Activated T-cell treated with anti-CD3 and anti-CD28 coated beads, Interleukin-2, amount 50 U/mL, for 24 hours (primary cell): ENCODE data around the gene MAD1L1.
"Not testable (repeated sequence)": the region's sequence is repeated elsewhere in the genome, so short reads cannot be mapped to it uniquely, and the experiment has no call there.

Source experiments
- DNase-seq: peaks from one replicate; pipeline ENCODE4 v3.0.0-alpha.2; 2020
- H3K27ac Mint-ChIP-seq: 2 replicates; pipeline ENCODE4 v1.8.0; 2020; ENCODE audit warnings: mild to moderate bottlenecking, mixed read lengths
- H3K27me3 Mint-ChIP-seq: 2 replicates; pipeline ENCODE4 v1.8.0; 2020; ENCODE audit warnings: mixed read lengths
- H3K36me3 Mint-ChIP-seq: 2 replicates; pipeline ENCODE4 v1.8.0; 2020; ENCODE audit warnings: low read depth, mixed read lengths
- H3K4me1 Mint-ChIP-seq: 2 replicates; pipeline ENCODE4 v1.8.0; 2020; ENCODE audit warnings: low read depth, mixed read lengths
- H3K4me3 Mint-ChIP-seq: 2 replicates; pipeline ENCODE4 v1.8.0; 2020; ENCODE audit warnings: mild to moderate bottlenecking, moderate library complexity, mixed read lengths
- H3K9me3 Mint-ChIP-seq: 2 replicates; pipeline ENCODE4 v1.8.0; 2020; ENCODE audit warnings: mixed read lengths

Gene MAD1L1

GRCh38 chr7:1974290-1975101 is 258.2 kb downstream of the MAD1L1 start:
- H3K4me3 Mint-ChIP-seq: no peak overlapping the region
- no peaks in the 10 kb centered on the region for H3K27me3 Mint-ChIP-seq
- H3K9me3 Mint-ChIP-seq: no peaks in the 10 kb centered on the region
- DNase-seq: no peak
- no peak overlapping the region for H3K27ac Mint-ChIP-seq
- peaks cover 32% of the 10 kb centered on the region for H3K36me3 Mint-ChIP-seq
- peaks cover 17% of the 10 kb centered on the region for H3K4me1 Mint-ChIP-seq

- Mint-ChIP-seq H3K27ac (no peak overlapping the region), H3K4me3 (no peak overlapping the region), H3K9me3 (no peaks in the 10 kb centered on the region), H3K4me1 (peaks cover 21% of the 10 kb centered on the region), H3K27me3 (no peaks in the 10 kb centered on the region), H3K36me3 (peaks cover 32% of the 10 kb centered on the region)
- no peak for DNase-seq
These were observed 259.2 kb downstream of the MAD1L1 start for GRCh38 chr7:1973321-1974251.

GRCh38 chr7:1972744-1973143 is 260.0 kb downstream of the MAD1L1 start:
- Mint-ChIP-seq H3K4me3 (no peak overlapping the region), H3K4me1 (peaks cover 22% of the 10 kb centered on the region), H3K27me3 (no peaks in the 10 kb centered on the region), H3K27ac (no peak overlapping the region), H3K9me3 (no peaks in the 10 kb centered on the region), H3K36me3 (peaks cover 30% of the 10 kb centered on the region)
- no peak for DNase-seq

- H3K27ac Mint-ChIP-seq: no peak overlapping the region
These were observed 260.6 kb downstream of the MAD1L1 start for GRCh38 chr7:1971946-1972654.

GRCh38 chr7:1970895-1971294 is 261.9 kb downstream of the MAD1L1 start:
- H3K27ac Mint-ChIP-seq: no peak overlapping the region
- no peak overlapping the region for H3K4me3 Mint-ChIP-seq
- H3K36me3 Mint-ChIP-seq: peaks cover 28% of the 10 kb centered on the region
- DNase-seq: no peak
- peaks cover 29% of the 10 kb centered on the region for H3K4me1 Mint-ChIP-seq
- H3K9me3 Mint-ChIP-seq: no peaks in the 10 kb centered on the region
- H3K27me3 Mint-ChIP-seq: no peaks in the 10 kb centered on the region

More at GRCh38 chr7:1971946-1972654, 260.6 kb downstream of the MAD1L1 start:
- H3K4me3 Mint-ChIP-seq: no peak overlapping the region
- no peaks in the 10 kb centered on the region for H3K9me3 Mint-ChIP-seq
- no peak for DNase-seq
- no peaks in the 10 kb centered on the region for H3K27me3 Mint-ChIP-seq
- H3K36me3 Mint-ChIP-seq: peaks cover 32% of the 10 kb centered on the region
- peaks cover 26% of the 10 kb centered on the region for H3K4me1 Mint-ChIP-seq

GRCh38 chr7:1970285-1970660 is 262.5 kb downstream of the MAD1L1 start:
- DNase-seq, H3K9me3 Mint-ChIP-seq, H3K27ac Mint-ChIP-seq, H3K27me3 Mint-ChIP-seq, H3K4me3 Mint-ChIP-seq: not testable (repeated sequence)
- Mint-ChIP-seq H3K4me1 (peaks cover 25% of the 10 kb centered on the region), H3K36me3 (peaks cover 28% of the 10 kb centered on the region)

- no peak overlapping the region for H3K27ac Mint-ChIP-seq
- no peaks in the 10 kb centered on the region for H3K27me3 Mint-ChIP-seq
- H3K4me1 Mint-ChIP-seq: peaks cover 24% of the 10 kb centered on the region
- no peaks in the 10 kb centered on the region for H3K9me3 Mint-ChIP-seq
- DNase-seq: no peak
- H3K4me3 Mint-ChIP-seq: no peak overlapping the region
- H3K36me3 Mint-ChIP-seq: peaks cover 30% of the 10 kb centered on the region
These were observed 263.1 kb downstream of the MAD1L1 start for GRCh38 chr7:1969459-1970284.

- H3K27me3 Mint-ChIP-seq: no peaks in the 10 kb centered on the region
- H3K4me3 Mint-ChIP-seq: no peak overlapping the region
- peaks cover 38% of the 10 kb centered on the region for H3K36me3 Mint-ChIP-seq
- peaks cover 18% of the 10 kb centered on the region for H3K4me1 Mint-ChIP-seq
- DNase-seq: no peak
- no peaks in the 10 kb centered on the region for H3K9me3 Mint-ChIP-seq
- no peak overlapping the region for H3K27ac Mint-ChIP-seq
These were observed 264.2 kb downstream of the MAD1L1 start for GRCh38 chr7:1968397-1969111.

- Mint-ChIP-seq H3K27ac (no peak overlapping the region), H3K27me3 (no peaks in the 10 kb centered on the region), H3K4me3 (no peak overlapping the region), H3K4me1 (peaks cover 18% of the 10 kb centered on the region), H3K9me3 (no peaks in the 10 kb centered on the region), H3K36me3 (peaks cover 46% of the 10 kb centered on the region)
- DNase-seq: no peak
These were observed 265.0 kb downstream of the MAD1L1 start for GRCh38 chr7:1967512-1968396.

GRCh38 chr7:1966631-1967200 is 266.0 kb downstream of the MAD1L1 start:
- H3K9me3 Mint-ChIP-seq: no peaks in the 10 kb centered on the region
- H3K27me3 Mint-ChIP-seq: no peaks in the 10 kb centered on the region
- peaks cover 55% of the 10 kb centered on the region for H3K36me3 Mint-ChIP-seq
- no peak overlapping the region for H3K4me3 Mint-ChIP-seq
- no peak overlapping the region for H3K27ac Mint-ChIP-seq
- H3K4me1 Mint-ChIP-seq: peaks cover 25% of the 10 kb centered on the region
- no peak for DNase-seq

- Mint-ChIP-seq H3K27ac (no peak overlapping the region), H3K4me3 (no peak overlapping the region), H3K36me3 (peaks cover 59% of the 10 kb centered on the region), H3K27me3 (no peaks in the 10 kb centered on the region), H3K9me3 (peaks cover 9% of the 10 kb centered on the region), H3K4me1 (peaks cover 34% of the 10 kb centered on the region)
- no peak for DNase-seq
These were observed 267.0 kb downstream of the MAD1L1 start for GRCh38 chr7:1965579-1966294.
